Kidney epithelial cell (primary cell): ENCODE data around the gene CHP2. TPM values are rescaled to one million over a fixed set of nuclear protein-coding genes. Genes with fewer than 3 reads are reported as not detected.

Experiments
- DNase-seq: peaks from one replicate; pipeline ENCODE4 v3.0.0-alpha.2; 2010; ENCODE audit warnings: low read depth
- H3K27me3 ChIP-seq: 2 replicates; pipeline ENCODE4 v1.6.0; 2011; ENCODE audit warnings: low read length; ENCODE audit not compliant: control insufficient read depth, insufficient read depth
- H3K36me3 ChIP-seq: 2 replicates; pipeline ENCODE4 v1.5.1; 2011; ENCODE audit warnings: low read length; ENCODE audit not compliant: control insufficient read depth, insufficient read depth
- H3K4me3 ChIP-seq: 2 replicates; pipeline ENCODE4 v1.5.1; 2011; ENCODE audit warnings: low read depth, mild to moderate bottlenecking, control low read depth, low read length
- CTCF ChIP-seq: IDR thresholded peaks from 2 replicates; pipeline ENCODE4 v1.5.1; 2011; ENCODE audit warnings: mild to moderate bottlenecking, moderate library complexity, low read length, control low read depth, inconsistent platforms; ENCODE audit not compliant: insufficient read depth, poor library complexity, severe bottlenecking
- total RNA-seq: library from RNA; depleted of rRNA; stranded (reverse); fragments of >200 nt; gene quantifications from 2 replicates; pipeline ENCODE4 v1.2.3, GENCODE V29; 2015

The CHP2 gene
- total RNA-seq, 1 donor from 2014 or later: not detected

- no peak for DNase-seq
- no peaks in the 10 kb centered on the region for H3K36me3 ChIP-seq
- TF ChIP-seq CTCF: no peak
- H3K27me3 ChIP-seq: no peaks in the 10 kb centered on the region
- no peak overlapping the region for H3K4me3 ChIP-seq
These were observed 16.8 kb downstream of the CHP2 start for GRCh38 chr16:23771642-23772041.

- no peaks in the 10 kb centered on the region for H3K27me3 ChIP-seq
- no peak overlapping the region for H3K4me3 ChIP-seq
- DNase-seq: no peak
- H3K36me3 ChIP-seq: no peaks in the 10 kb centered on the region
- no peak for TF ChIP-seq CTCF
These were observed 18.5 kb downstream of the CHP2 start for GRCh38 chr16:23773339-23773738.

GRCh38 chr16:23781176-23781575 is 26.4 kb downstream of the CHP2 start:
- Histone ChIP-seq H3K27me3 (no peaks in the 10 kb centered on the region), H3K4me3 (no peak overlapping the region), H3K36me3 (no peaks in the 10 kb centered on the region)
- TF ChIP-seq CTCF: no peak
- no peak for DNase-seq

GRCh38 chr16:23784811-23785447 is 30.1 kb downstream of the CHP2 start:
- H3K36me3 ChIP-seq: no peaks in the 10 kb centered on the region
- TF ChIP-seq CTCF: no peak
- no peaks in the 10 kb centered on the region for H3K27me3 ChIP-seq
- H3K4me3 ChIP-seq: no peak overlapping the region
- no peak for DNase-seq

GRCh38 chr16:23785842-23786241 is 31.0 kb downstream of the CHP2 start:
- no peak for DNase-seq
- Histone ChIP-seq H3K4me3 (no peak overlapping the region), H3K27me3 (no peaks in the 10 kb centered on the region), H3K36me3 (no peaks in the 10 kb centered on the region)
- TF ChIP-seq CTCF: no peak

GRCh38 chr16:23786964-23787561 is 32.2 kb downstream of the CHP2 start:
- Histone ChIP-seq H3K4me3 (no peak overlapping the region), H3K36me3 (no peaks in the 10 kb centered on the region), H3K27me3 (no peaks in the 10 kb centered on the region)
- no peak for DNase-seq
- no peak for TF ChIP-seq CTCF
